Activated gamma-delta T cell (primary cell): Measurements from ENCODE around the gene OR56B4.
"Not testable (repeated sequence)": the region's sequence is repeated elsewhere in the genome, so short reads cannot be mapped to it uniquely, and the experiment has no call there.

Experiments used
- DNase-seq: peaks from one replicate; lab custom pipeline; 2025; lab: John Stamatoyannopoulos, UW
- total RNA-seq, 2 donors: gene quantifications; one replicate each; lab custom pipeline; 2026; lab: John Stamatoyannopoulos, UW

OR56B4 gene, protein sequence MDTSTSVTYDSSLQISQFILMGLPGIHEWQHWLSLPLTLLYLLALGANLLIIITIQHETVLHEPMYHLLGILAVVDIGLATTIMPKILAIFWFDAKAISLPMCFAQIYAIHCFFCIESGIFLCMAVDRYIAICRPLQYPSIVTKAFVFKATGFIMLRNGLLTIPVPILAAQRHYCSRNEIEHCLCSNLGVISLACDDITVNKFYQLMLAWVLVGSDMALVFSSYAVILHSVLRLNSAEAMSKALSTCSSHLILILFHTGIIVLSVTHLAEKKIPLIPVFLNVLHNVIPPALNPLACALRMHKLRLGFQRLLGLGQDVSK
- 0 reads per million in 2 donors for total RNA-seq

DNA sequence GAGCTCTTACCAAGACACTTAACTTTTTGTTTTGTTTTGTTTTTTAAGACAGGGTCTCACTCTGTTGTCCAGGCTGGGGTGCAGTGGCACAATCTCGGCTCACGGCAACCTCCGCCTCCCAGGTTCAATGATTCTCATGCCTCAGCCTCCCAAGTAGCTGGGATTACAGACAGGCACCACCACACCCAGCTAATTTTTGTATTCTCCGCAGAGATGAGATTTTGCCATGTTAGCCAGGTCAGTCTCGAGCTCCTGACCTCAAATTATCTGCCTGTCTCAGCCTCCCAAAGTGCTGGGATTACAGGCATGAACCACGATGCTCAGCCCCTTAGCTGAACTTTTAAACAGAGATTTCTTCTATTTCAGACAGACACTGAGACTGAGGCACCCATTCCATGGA, at the start of gene OR56B4:
Gene OR56B4 (plus strand): TSS at position 301 of the 400 bp plus-strand sequence. CDS start 95 bp downstream, at position 396.
- DNase-seq = not testable (repeated sequence)

DNA sequence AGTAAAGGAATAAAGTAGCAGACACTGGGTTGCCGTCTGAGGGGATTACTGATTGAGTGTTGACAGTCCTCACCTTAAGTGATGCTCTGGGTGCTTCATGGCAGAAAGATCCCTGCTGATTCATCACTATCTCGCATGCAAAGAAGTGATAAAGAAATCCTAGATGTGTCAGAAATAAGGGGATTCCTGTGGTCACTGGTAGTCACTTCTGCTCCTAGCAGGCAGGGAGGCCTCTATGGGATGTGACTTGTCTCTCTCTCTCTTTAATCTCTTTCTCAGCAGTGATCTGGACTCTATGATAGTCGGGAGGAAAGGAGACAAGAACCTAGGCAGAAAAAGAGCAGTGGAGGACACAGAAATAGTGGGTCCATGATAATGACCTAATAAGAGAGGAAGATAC, 46.0 kb upstream of the OR56B4 start:
- no peak for DNase-seq

DNA sequence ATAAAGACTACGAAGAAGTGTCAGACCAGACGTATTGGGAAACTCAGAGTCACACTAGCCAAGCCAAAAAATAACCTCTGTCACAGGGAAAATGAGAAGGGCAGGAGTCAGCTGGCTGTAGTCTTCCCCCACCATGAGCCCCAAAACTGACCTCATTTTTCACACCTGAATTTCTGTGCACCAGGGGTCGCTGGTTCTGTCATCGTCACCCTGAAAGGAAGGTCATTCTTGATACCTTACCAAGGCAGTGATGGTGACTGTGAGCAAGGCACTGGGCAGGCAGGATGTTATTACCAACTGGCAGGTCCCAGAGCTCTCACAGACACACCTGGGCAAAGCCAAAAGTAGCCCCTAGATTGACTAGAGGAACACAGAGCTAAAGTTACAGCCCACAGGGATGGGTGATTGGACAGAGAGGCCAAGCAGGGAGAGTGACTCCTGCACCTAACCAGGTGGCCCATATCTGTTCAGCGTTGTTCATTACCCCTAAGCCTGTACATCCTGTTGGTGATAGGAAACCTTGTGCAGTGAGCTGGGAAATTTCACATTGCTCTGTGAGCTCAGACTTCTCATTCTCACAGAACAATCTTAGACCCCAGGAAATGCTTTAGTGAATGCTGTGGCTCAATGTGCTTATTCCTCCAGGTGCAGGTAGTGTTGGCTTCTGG, 44.7 kb upstream of the OR56B4 start:
- no peak for DNase-seq

DNA sequence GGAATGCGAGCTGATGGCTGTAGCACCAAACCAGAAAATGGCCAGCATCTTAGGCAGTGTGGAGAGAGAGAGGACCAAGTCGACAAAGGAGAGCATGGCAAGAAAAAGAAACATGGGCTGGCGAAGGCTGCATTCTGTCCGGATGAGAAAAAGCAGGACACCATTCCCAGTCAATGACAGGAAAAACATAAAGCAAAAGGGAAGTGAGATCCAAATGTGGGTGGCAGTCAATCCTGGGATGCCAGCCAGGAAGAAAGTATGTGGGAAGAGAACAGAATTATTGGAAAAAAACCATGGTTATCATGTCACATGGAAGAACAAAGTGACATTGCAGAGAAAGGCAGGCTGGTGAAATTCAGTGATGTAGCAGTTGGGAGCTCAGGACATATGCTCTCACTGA, 40.0 kb upstream of the OR56B4 start:
- no peak for DNase-seq

DNA sequence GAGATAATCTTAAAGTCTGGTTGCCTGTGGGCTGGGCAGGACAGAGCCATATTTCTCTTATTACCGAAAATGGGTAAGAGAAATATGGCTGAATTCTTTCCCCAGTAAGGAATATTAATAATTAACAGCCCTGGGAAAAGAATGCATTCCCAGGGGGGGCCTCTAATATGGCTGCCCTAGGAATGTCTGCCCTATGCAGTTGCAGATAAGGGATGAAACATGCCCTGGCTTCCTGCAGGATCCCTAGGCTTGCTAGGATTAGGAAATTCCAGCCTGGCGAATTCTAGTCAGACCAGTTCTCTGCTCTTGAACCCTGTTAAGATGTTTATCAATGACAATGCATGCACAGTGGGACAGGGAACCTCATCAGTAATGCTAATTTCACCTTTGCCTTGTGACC, 31.0 kb upstream of the OR56B4 start:
- DNase-seq = not testable (repeated sequence)

DNA sequence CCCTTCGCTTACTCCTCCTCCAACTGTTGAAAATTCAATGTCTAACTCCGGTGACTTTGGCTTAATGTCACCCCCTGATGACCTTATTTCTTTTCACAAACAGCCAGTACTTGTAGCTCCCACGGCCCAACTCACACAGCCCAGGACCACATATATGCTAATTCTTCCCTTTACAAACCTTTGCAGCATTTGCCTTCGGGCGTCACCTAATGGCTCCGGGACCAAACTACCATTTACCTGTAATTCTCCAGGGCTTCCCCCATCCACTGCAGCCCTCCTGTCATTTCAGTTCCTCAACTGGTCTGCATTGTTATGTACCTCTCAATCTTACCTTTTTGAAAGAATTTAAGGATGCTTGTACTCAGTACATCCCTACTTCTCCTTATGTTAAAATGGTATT, 29.8 kb upstream of the OR56B4 start:
- DNase-seq = no peak

DNA sequence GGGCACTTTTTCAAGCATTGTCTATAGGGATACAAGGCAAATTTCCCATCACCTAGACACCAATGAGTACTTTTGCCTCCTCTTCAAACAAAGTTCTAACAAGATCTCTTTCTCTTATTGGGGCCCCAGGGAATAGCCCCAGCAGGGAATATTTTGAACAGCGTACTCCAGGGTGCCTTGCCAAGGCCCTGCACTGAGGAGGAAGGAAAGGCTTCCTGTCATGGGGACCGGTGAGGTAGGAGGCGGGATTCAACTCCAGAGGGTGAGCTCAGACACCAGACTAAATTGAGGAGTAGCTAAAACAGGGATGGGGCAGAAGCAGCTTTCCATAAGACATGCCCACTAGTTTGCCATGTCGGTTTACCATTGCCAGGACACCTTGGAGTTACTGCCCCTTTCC, 28.0 kb upstream of the OR56B4 start:
- DNase-seq = no peak

DNA sequence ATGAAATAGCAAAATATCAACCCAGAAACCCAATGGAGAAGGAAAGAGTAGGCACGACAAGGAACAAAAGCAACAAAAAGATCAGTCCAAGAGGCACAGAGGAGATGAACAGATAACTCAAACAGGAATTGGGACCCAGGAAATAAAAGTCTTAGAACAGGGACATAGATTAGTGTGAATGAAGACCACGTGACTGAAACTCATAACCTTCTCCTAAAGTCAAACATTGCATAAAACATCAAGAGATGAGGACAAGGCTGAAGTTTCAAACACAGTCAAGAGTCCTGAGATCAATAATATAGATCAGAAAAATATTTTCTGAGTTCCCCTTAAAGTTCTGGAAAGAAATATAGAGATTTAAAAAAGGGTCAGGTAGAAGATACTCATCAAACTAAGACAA, 24.4 kb upstream of the OR56B4 start:
- DNase-seq = no peak

DNA sequence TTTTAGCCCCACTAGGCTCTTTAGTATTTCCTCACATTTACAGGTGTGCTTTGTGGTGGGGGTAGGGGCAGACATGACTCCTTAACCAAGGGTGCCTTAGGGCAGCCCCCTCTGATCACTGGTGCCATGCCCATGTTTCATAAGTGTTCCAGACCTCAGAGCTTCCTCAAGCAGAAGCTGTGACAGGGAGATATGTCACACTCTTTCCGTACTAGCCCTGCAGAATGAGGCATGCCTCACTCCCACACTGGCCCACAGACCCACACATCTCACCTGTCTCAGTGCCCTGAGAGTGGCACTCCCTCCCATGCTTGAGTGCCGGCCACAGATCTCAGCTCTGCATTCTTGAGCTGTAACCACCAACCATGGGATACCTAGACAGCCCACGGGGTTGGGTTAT, 22.9 kb upstream of the OR56B4 start:
- no peak for DNase-seq

DNA sequence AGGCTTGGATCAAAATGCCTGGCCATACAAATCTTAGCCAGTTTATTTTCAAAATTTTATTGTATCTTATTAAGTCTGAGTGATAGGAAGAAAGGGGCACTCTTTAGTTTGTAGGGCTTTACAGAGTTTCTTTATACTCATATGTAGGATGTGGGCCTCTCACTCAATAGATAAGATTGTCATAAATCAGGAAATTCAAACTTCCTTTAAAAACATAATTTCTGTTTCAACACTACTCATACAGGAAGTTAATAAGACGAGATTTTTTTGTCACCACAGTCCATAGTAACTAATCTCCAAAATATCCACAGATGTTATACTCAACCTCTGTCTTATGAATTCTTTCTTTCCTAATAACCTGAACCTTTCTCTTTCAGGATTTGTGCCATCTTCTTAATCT, 13.3 kb upstream of the OR56B4 start:
- DNase-seq = no peak

DNA sequence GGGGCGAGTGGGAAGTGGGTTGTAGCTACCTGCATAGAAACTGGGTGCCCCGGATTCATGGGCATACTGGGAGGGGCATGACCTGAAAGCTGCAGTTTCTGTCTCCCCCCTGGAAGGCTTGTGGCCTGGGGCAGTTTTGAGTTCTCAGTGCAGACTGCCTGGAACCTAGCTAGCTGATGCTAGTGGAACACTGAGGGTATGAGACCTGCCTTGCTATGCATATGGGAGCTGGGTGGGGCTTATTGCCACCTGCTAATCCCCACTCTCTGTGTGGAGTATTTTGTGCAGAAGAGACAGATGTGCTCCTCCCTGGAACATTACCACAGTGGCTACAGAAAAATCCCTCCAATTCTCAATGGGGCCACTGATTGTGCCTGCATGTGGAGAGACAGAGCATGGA, 11.7 kb upstream of the OR56B4 start:
- DNase-seq = no peak

DNA sequence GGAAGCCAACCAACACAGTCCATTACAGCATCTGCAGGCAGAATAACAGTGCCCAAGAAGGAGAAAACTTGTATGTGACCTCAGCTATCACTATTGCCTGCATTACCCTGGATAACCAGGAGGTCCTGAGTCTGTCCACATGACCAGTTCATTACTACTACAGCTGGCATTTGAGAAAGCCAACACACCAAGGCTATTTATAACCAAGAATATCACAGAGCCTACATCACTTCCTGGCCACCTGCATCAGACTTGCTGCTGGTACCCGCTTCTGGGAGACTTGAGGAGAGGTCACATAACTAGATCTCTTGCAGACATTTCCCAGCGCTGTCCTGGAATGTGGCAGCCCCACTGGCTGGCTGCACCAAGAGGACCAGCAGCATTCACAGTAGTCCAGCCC, 11.1 kb upstream of the OR56B4 start:
- no peak for DNase-seq

DNA sequence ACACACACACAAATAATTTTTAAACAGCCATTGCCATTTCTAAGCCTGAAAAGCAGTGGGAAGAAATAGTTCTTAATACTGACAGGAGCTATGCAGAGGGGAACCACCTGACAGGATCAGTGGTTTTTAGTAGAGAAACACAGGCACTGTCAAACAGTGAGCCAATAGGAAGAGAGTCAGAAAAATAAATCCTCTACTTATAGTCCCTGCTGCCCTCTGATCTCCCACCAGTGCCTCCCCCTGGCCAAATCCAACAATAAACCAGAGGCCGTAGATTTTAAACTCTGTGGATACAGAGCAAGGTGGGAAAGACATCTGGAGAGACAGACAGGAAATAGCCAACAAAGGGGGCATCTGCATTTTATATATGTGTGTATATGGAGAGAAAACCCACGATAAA, 7.9 kb upstream of the OR56B4 start:
- no peak for DNase-seq

DNA sequence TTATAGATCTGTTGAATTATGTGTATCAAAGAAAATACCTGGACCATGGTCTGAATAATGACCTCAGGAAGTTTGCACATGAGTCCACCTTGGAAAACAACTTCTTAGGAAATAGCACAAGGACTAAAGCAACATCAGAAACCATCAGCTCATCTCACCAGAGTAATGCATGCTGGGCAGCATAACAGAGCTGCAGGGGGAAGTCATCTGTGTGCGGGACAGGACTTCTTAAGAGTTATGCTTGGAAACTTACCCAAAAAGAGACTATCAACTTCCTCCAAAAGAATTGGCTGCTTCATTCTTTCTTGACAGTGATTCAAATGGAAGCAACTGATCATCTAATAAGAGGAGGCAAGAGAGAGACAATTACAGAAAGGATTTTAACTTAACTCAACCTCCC, 2.5 kb downstream of the OR56B4 start:
- no peak for DNase-seq

DNA sequence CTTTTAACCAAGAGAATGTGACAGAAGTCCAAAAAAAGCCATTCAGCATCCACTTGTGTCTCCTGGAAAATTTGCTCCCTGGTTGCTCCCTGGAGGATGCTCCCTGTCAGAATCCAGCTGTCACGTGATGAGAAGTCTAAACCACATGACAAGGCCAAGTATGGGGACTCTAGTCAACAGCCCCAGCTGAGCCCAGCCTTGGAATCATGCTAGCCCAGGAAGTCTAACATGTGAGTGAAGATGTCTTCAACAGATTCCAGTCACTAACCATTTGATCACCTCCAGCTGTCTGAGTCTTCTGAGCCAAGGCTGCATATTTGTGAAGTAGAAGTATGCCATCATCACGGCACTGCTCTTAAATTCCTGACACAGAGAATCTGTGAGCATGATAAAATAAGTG, 4.2 kb downstream of the OR56B4 start:
- DNase-seq = no peak

DNA sequence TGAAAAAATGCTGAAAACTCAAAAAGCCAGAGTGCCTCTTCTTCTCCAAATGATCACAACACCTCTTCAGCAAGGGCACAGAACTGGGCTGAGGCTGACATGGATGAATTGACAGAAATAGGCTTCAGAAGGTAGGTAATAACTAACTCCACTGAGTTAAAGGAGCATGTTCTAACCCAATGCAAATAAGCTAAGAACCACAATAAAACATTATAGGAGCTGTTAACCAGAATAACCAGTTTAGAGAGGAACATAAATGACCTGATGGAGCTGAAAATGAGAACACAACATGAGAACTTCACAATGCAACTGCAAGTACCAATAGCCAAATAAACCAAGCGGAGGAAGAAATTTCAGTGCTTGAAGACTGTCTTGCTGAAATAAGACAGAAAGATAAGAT, 9.2 kb downstream of the OR56B4 start:
- DNase-seq = no peak

DNA sequence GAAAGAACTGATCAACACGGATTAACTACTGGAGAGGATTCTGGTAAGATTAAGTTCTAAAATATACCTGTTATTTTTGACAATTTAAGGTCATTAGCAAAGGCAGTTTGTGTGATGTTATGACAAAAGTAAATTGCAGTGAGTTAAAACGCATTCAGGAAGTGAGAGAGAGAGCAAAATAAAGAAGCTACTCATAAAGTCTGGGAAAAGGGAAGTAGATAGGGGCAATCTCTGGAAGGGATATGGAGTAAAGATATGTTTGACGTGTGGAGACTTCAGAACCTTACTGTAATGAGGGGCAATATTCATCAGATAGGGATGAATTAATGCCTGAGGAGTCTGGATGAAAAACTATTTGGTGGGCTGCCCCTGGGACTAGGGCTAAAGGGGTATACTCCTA, 16.8 kb downstream of the OR56B4 start:
- no peak for DNase-seq

DNA sequence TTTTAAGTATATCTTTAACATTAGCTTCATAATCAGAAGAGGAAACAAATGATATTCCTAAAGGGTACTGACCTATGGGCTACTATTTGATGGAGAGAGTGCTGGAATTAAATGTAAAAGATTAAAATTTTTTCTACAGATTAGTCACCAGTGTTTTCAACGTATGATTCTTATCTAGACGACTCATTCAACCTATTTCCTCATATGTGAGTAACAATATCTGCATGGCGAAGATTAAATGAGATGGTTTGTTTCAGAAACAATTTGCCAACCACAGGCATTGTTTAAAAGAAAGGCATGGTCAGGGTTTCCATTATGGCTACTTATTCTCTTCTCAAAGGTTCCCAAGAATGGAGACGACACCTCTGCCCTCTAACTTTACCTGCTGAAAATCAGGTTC, 20.4 kb downstream of the OR56B4 start:
- DNase-seq = no peak

DNA sequence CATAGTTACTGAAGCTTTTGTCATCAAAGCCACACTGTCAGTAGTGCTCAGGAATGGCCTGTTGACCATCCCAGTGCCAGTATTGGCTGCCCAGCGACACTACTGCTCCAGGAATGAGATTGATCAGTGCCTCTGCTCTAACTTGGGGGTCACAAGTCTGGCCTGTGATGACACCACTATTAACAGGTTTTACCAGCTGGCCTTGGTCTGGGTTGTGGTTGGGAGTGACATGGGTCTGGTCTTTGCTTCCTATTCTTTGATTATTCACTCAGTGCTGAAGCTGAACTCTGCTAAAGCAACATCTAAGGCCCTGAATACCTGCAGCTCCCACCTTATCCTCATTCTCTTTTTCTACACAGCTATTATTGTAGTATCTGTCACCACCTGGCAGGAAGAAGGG, 21.5 kb downstream of the OR56B4 start:
- DNase-seq = no peak

DNA sequence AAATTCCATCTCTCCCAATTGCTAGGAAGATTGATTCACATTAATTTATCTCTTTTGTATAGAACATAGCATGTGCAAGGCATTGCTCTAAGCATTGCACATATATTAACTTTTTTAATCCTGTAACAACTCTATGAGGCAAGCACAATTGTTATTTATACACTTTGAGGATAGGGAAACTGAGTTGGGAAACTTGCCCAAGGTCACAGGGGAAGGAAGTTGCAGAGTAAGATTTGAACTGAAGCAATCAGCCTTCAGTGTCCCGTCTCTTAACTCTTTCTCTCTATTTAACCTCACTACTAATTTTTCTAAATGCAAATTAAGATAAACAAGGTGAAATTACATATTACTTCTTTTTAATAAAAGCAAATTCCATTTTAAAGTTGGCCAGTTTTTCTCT, 22.2 kb downstream of the OR56B4 start:
- no peak for DNase-seq

DNA sequence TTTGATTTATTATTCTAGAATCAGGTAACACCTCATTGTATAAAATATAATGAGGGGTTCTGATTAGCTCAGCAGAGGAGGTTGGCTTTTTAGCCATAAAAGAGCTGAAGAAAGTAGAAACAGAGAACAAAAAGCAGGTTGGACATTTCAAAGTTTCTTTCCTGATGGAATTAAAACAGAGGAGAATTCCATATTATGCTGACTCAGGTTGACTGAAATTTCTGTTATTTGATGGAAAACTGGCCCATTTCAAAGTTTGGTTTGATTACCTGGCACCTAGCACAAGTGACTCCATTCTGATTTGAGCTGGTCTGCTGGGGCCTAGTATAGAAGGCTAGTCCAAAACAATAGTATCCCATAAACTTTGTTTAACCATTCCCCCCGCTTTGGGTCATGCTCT, 24.9 kb downstream of the OR56B4 start:
- no peak for DNase-seq

DNA sequence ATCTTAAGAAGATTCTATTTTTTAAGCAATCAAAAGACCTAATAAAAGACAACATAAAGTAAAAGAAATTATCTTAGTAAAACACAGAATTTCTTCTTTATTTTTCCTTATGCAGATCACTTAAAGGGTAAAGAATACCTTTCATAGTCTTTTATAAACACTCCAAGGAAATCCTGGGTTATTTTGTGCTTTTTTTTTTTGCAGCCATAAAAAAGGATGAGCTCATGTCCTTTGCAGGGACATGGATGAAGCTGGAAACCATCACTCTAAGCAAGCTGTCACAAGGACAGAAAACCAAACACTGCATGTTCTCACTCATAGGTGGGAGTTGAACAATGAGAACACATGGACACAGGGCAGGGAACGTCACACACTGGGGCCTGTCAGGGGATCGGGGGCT, 28.5 kb downstream of the OR56B4 start:
- DNase-seq = not testable (repeated sequence)

DNA sequence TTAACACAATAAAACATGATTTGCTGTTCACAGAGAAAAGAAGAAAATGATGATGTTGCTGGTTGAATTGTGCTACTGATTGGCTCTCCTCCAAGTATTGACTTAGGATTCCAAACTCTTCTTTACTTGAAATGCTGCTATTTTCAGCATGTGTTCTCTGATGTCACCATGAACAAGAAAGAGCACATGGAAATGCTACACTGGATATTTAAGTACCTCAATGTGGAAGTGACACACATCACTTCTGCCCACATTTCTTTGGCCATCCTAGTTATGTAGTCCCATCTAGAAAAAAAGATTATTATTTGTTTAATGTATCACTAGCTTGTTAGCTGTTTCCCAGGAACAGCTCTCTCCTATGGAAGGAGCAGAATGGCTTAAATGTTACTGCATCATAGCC, 35.5 kb downstream of the OR56B4 start:
- DNase-seq = no peak

DNA sequence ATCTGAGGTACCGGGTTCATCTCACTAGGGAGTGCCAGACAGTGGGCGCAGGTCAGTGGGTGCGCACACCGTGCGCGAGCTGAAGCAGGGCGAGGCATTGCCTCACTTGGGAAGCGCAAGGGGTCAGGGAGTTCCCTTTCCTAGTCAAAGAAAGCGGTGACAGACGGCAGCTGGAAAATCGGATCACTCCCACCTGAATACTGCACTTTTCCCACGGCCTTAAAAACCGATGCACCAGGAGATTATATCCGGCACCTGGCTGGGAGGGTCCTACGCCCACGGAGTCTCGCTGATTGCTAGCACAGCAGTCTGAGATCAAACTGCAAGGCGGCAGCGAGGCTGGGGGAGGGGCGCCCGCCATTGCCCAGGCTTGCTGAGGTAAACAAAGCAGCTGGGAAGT, 36.3 kb downstream of the OR56B4 start:
- DNase-seq = not testable (repeated sequence)
